ENCODE measurements around the gene DNTTIP2.

DNTTIP2 gene

DNA sequence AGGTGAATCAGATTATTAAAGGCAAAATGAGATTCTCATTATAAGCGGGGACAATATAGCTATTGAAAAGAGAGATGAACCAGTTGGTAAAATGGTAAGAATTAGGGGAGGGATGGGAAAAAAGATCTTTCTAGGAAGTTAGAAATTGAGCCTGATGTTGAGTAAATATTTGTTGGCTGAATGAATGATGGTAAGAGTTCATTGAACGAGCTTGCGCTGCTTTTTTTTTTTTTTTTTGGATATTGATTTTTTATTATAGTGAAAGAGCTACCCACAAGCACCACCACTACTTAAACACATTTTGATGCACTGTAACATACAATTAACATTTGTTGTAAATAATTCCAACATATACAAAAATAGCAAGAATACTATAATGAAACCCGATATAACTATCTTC is 31.3 kb upstream of the DNTTIP2 start:
- peak overlapping the region; percentile 74 for H3K4me3 ChIP-seq (ENCODE audit: low read depth, low read length)
- DNase-seq (ENCODE audit: low read depth) = no peak
- TF ChIP-seq MAX (IDR thresholded peaks at IDR 0.05; ENCODE audit: low read depth, low read length) = no peak
- no peak for TF ChIP-seq CTCF (IDR thresholded peaks at IDR 0.05; ENCODE audit: low read depth, low read length)
- no peak for TF ChIP-seq MYC (IDR thresholded peaks at IDR 0.05; ENCODE audit: low read depth, low read length)
- TF ChIP-seq POLR2A (IDR thresholded peaks at IDR 0.05; ENCODE audit: extremely low read depth, insufficient read length) = no peak

GRCh38 chr1:93909146-93910050 is 30.4 kb upstream of the DNTTIP2 start, which contains the start of gene GCLM:
Gene GCLM (minus strand): TSS chr1:93909430. CDS start chr1:93909163, 267 bp downstream.
- DNase-seq (ENCODE audit: low read depth) = peak; percentile 92
- peak; percentile 56 for TF ChIP-seq CTCF (IDR thresholded peaks at IDR 0.05; ENCODE audit: low read depth, low read length)
- peak; percentile 81 for TF ChIP-seq MAX (IDR thresholded peaks at IDR 0.05; ENCODE audit: low read depth, low read length)
- peak; percentile 89 for TF ChIP-seq MYC (IDR thresholded peaks at IDR 0.05; ENCODE audit: low read depth, low read length)
- peak; percentile 60 for TF ChIP-seq POLR2A (IDR thresholded peaks at IDR 0.05; ENCODE audit: extremely low read depth, insufficient read length)
- H3K4me3 ChIP-seq (ENCODE audit: low read depth, low read length) = peak within 1 kb of the TSS; percentile 82

DNA sequence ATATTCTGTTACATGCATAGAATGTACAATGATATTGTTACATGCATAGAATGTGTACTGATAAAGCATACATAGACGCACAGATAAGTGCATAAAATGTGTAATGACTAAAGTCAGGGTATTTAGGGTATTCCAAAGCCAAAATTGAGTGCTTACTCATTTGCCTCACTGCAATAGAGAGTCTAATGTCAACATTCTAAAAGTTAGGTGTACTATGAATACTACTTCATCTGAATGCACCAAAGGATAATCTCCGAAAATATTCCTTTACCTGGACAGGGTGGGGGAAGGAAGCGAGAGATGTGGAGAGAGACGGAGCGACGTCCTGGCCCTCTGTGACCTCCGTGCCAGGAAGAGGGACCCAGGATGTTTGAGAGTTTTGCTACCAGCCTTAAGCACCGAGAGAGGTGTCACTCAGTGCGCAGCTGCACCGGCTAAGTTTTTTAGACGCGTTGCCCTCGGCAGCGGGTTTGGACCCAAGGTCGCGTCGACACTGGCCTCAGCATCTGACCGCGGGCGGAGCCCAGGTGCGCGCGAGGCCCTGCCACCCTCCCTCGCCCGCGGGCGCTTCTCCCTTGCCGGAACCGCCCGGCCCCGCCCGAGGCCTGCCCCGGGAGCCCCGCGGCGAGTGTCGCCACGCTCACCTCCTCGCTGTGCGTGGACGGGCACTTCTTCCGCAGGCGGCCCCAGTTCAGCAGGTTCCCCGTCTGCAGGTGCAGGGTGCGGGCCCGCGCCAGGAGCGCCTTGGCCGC is 29.6 kb upstream of the DNTTIP2 start:
- peak; percentile 60 for DNase-seq (ENCODE audit: low read depth)
- TF ChIP-seq CTCF (IDR thresholded peaks at IDR 0.05; ENCODE audit: low read depth, low read length) (no peak), MAX (IDR thresholded peaks at IDR 0.05; ENCODE audit: low read depth, low read length) (no peak), MYC (IDR thresholded peaks at IDR 0.05; ENCODE audit: low read depth, low read length) (no peak)
- peak overlapping the region; percentile 82 for H3K4me3 ChIP-seq (ENCODE audit: low read depth, low read length)

- peak overlapping the region; percentile 82 for H3K4me3 ChIP-seq (ENCODE audit: low read depth, low read length)
- DNase-seq (ENCODE audit: low read depth) = peak; percentile 21
- TF ChIP-seq POLR2A (IDR thresholded peaks at IDR 0.05; ENCODE audit: extremely low read depth, insufficient read length) (no peak), CTCF (IDR thresholded peaks at IDR 0.05; ENCODE audit: low read depth, low read length) (no peak), MAX (IDR thresholded peaks at IDR 0.05; ENCODE audit: low read depth, low read length) (no peak), MYC (IDR thresholded peaks at IDR 0.05; ENCODE audit: low read depth, low read length) (no peak)
Observed at GRCh38 chr1:93907718-93908117, 28.7 kb upstream of the DNTTIP2 start.

- H3K4me3 ChIP-seq (ENCODE audit: low read depth, low read length) = no peak overlapping the region
- TF ChIP-seq MAX (IDR thresholded peaks at IDR 0.05; ENCODE audit: low read depth, low read length) (no peak), MYC (IDR thresholded peaks at IDR 0.05; ENCODE audit: low read depth, low read length) (no peak), POLR2A (IDR thresholded peaks at IDR 0.05; ENCODE audit: extremely low read depth, insufficient read length) (no peak), CTCF (IDR thresholded peaks at IDR 0.05; ENCODE audit: low read depth, low read length) (no peak)
Observed at GRCh38 chr1:93906480-93906879, 27.5 kb upstream of the DNTTIP2 start.

More at GRCh38 chr1:93906480-93906879, 27.5 kb upstream of the DNTTIP2 start:
- no peak for DNase-seq (ENCODE audit: low read depth)

All from NB4 (cell line).